Panc1 (cell line): ENCODE measurements around the gene ZXDB. TPM values are rescaled to one million over a fixed set of nuclear protein-coding genes. Genes with fewer than 3 reads are reported as not detected.

Source experiments
- ATAC-seq: fragments of 200-7000 bp; cut with Tn5 transposase; 2 replicates; pipeline ENCODE4 v1.9.1; 2020; ENCODE audit warnings: mild to moderate bottlenecking, moderate library complexity
- BruUV-seq: library from RNA; stranded (reverse); fragments of 400-500 nt; replicated peaks from 2 replicates; lab custom pipeline; 2021; lab: Mats Ljungman, UMichigan
- CTCF ChIA-PET: fragments of 300-600 bp; sonication (Branson Sonifier 250); formaldehyde crosslinking; loops from one replicate; lab custom pipeline; 2022; ENCODE audit warnings: antibody characterized with exemption; lab: Charles Lee
- POLR2A ChIA-PET: fragments of 300-600 bp; sonication (Branson Sonifier 250); formaldehyde crosslinking; loops from one replicate; lab custom pipeline; 2022; ENCODE audit warnings: antibody characterized with exemption; lab: Charles Lee
- DNase-seq: peaks from one replicate; pipeline ENCODE4 v3.0.0-alpha.2; 2010; ENCODE audit warnings: low read depth, low spot score
- H3K27ac ChIP-seq: 2 replicates; pipeline ENCODE4 v1.5.1; 2011; ENCODE audit warnings: mild to moderate bottlenecking, low read length, inconsistent platforms
- H3K27me3 ChIP-seq: fragments of 200-500 bp; sonication (Bioruptor generic); 2 replicates; pipeline ENCODE4 v1.6.0; 2014; ENCODE audit warnings: low read length, inconsistent platforms; ENCODE audit not compliant: control insufficient read depth, insufficient read depth
- H3K36me3 ChIP-seq: fragments of 200-500 bp; sonication (Bioruptor generic); 2 replicates; pipeline ENCODE4 v1.5.1; 2014; ENCODE audit warnings: inconsistent platforms, mild to moderate bottlenecking, low read length, moderate library complexity; ENCODE audit not compliant: control insufficient read depth, insufficient read depth
- H3K4me1 ChIP-seq: 2 replicates; pipeline ENCODE4 v1.5.1; 2011; ENCODE audit warnings: inconsistent platforms, mild to moderate bottlenecking, low read length, moderate library complexity; ENCODE audit not compliant: control insufficient read depth, insufficient read depth
- H3K4me3 ChIP-seq, 2 experiments: 2 replicates each; pipeline ENCODE4 v1.5.1; 2011 to 2012; ENCODE audit warnings: low read depth in 2 of 2, low read length in 2 of 2, mild to moderate bottlenecking in 2 of 2, inconsistent platforms in 1 of 2, moderate library complexity in 1 of 2
- H3K9me3 ChIP-seq: fragments of 200-500 bp; sonication (Bioruptor generic); 2 replicates; pipeline ENCODE4 v1.5.1; 2014; ENCODE audit warnings: low read depth, mild to moderate bottlenecking, inconsistent platforms, low read length, moderate library complexity; ENCODE audit not compliant: control insufficient read depth, insufficient read depth
- CTCF ChIP-seq: fragments of 450-650 bp; IDR thresholded peaks from 2 replicates; pipeline ENCODE4 v1.5.1; 2017; ENCODE audit warnings: mild to moderate bottlenecking
- POLR2AphosphoS5 ChIP-seq: IDR thresholded peaks from 2 replicates; pipeline ENCODE4 v1.6.1; 2012; ENCODE audit warnings: mild to moderate bottlenecking, low read depth, low read length, moderate library complexity
- REST ChIP-seq, 2 experiments: IDR thresholded peaks; 2 replicates each; pipeline ENCODE4 v1.6.1; 2011 to 2012; ENCODE audit warnings: low read depth in 2 of 2, control low read depth in 1 of 2, low read length in 1 of 2, mild to moderate bottlenecking in 1 of 2, moderate library complexity in 1 of 2; ENCODE audit not compliant: insufficient read depth in 1 of 2
- SIN3A ChIP-seq: IDR thresholded peaks from 2 replicates; pipeline ENCODE4 v1.6.1; 2012; ENCODE audit warnings: low read depth, mild to moderate bottlenecking, low read length, moderate library complexity, borderline replicate concordance; ENCODE audit not compliant: insufficient read depth
- TCF7L2 ChIP-seq: IDR thresholded peaks from 2 replicates; pipeline ENCODE4 v1.6.1; 2011; ENCODE audit warnings: mild to moderate bottlenecking, low read depth, low read length, inconsistent platforms
- in situ Hi-C: cut with HindIII; loops from 2 replicates; pipeline ENCODE4 v1.10.0; 2016; ENCODE audit warnings: low sequenced_read_pairs, low pct_unique_long_range_greater_than_20kb
- intact Hi-C: fragments of 100-400 bp; cut with micrococcal nuclease; formaldehyde crosslinking; loops from one replicate; pipeline ENCODE4 v1.10.0; 2022; ENCODE audit not compliant: unreplicated experiment
- total RNA-seq: library from RNA; stranded (reverse); gene quantifications from one replicate; pipeline ENCODE4 v1.2.1, GENCODE V29; 2021; ENCODE audit not compliant: unreplicated experiment

The ZXDB gene
- total RNA-seq, 1 experiment from 2014 or later = 8.3 TPM

- POLR2A ChIA-PET = no interaction called here
- CTCF ChIA-PET = no interaction called here
- DNase-seq = no peak
- no peak for ATAC-seq
- in situ Hi-C loops (no loop called here), intact Hi-C loops (no loop called here)
- no peak for TF ChIP-seq CTCF
- Histone ChIP-seq H3K4me3 (no peak overlapping the region), H3K27me3 (no peaks in the 10 kb centered on the region), H3K27ac (no peak overlapping the region), H3K36me3 (no peaks in the 10 kb centered on the region), H3K4me1 (no peaks in the 10 kb centered on the region), H3K9me3 (no peaks in the 10 kb centered on the region)
- BruUV-seq = no TSS peak
Measured at GRCh38 chrX:57643698-57644097, 51.9 kb downstream of the ZXDB start.

GRCh38 chrX:57647020-57647419, 55.2 kb downstream of the ZXDB start:
- no peak for ATAC-seq
- H3K9me3 ChIP-seq = no peaks in the 10 kb centered on the region
- no peaks in the 10 kb centered on the region for H3K27me3 ChIP-seq
- ChIA-PET POLR2A (no interaction called here), CTCF (no interaction called here)
- H3K4me3 ChIP-seq = no peak overlapping the region
- TF ChIP-seq POLR2AphosphoS5 (no peak), TCF7L2 (no peak), CTCF (no peak), SIN3A (no peak), REST (IDR thresholded peaks at IDR 0.05; ENCODE audit: insufficient read depth in 1 of 2, low read depth in 2 of 2, low read length in 1 of 2) (no peak)
- no TSS peak for BruUV-seq
- DNase-seq = no peak
- intact Hi-C loops (no loop called here), in situ Hi-C loops (no loop called here)
- no peak overlapping the region for H3K27ac ChIP-seq
- no peaks in the 10 kb centered on the region for H3K36me3 ChIP-seq
- H3K4me1 ChIP-seq = no peaks in the 10 kb centered on the region

Other genes starting within 250 kb of the ZXDB start
- not detected for gene NLRP2B, start 88.2 kb downstream of the ZXDB start, total RNA-seq